Raji (cell line): Measurements from ENCODE around the gene ADORA1.

Experiments used
- POLR2A ChIP-seq: IDR thresholded peaks from 2 replicates; pipeline ENCODE4 v1.6.1; 2011; ENCODE audit warnings: low read depth, low read length, control low read depth; ENCODE audit not compliant: insufficient read depth

Gene ADORA1

DNA sequence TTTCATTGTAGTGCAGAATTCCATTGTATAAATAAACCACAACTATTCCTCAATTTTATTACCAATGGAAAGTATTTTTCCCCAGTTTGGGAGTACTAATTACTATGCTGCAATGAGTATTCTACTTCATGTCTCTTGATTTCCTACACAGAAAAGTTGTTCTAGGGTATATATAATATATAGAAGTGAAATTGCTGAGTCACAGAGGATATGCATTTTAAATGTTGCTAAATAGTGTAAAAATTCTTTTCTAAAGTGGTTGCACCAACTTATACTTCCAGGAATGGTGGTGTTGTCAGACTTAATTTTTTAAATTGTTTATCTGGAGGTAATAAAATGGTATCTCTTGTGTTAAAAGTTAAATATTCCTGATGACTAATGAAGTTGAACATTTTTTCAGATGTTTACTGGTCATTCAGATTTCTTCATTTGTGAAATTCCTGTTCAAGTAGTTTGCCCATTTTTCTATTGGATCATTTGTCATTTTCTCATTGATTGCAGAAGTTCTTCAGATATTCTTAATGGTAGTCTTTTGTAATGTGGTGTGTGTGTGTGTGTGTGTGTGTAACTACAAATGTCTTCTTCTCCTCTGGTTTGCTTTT, 22.6 kb upstream of the ADORA1 start:
- no peak for TF ChIP-seq POLR2A

DNA sequence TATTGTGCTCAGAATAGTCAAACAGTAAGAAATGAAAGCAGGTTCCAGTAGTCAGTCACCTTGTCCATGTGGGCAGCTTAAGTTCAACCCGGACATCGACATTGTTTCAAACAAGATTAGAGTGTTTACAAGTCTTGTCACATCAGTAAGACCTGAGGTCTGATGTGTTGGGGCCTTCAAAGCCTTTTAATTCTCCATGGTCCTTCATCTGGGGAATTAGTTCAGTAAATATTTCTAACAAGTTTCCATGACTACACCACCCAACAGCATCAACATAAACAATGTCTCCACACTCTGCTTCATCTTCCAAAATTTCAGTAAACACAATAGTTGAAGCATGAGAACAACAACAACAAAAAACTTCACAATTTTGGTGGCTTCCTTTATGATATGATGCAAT, 15.1 kb upstream of the ADORA1 start:
- TF ChIP-seq POLR2A: no peak

DNA sequence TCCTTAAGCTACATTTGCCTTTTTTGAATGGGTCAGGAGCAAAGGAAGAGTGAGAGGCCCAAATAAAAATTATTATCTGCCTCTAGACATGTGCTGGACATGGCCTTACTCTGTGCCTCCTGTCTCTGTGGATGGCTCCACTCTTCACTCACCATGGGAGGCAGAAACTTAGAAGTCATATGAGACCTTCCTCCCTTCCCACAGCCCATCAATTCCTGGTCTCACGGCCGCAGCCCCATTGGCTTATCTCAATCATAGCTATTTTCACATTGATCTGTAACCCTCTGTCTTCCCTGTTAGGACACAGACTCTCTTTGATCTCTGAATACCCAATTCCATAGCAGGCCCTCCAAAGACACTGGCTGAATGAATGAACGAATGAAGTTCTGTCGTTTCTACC, 14.2 kb upstream of the ADORA1 start:
- no peak for TF ChIP-seq POLR2A

DNA sequence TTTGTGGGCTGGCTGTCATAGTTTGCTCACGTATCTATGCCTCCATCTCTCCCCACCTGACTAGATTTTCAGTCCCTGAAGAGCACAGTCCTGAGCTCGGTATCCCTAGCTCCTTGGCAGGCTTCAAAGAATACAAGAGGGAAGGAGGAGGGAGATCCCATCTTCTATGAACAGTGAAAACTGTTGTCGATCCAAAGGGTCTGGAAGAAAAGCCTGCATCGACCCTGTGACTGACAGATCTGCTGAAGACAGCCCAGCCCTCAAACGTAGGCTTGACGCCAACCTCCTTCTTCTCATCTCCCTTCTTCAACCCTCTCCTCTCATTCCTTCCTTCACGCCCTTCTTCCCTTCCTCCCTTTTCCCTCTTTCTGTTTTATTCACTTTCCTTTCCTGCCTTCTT, 13.3 kb upstream of the ADORA1 start:
- no peak for TF ChIP-seq POLR2A

DNA sequence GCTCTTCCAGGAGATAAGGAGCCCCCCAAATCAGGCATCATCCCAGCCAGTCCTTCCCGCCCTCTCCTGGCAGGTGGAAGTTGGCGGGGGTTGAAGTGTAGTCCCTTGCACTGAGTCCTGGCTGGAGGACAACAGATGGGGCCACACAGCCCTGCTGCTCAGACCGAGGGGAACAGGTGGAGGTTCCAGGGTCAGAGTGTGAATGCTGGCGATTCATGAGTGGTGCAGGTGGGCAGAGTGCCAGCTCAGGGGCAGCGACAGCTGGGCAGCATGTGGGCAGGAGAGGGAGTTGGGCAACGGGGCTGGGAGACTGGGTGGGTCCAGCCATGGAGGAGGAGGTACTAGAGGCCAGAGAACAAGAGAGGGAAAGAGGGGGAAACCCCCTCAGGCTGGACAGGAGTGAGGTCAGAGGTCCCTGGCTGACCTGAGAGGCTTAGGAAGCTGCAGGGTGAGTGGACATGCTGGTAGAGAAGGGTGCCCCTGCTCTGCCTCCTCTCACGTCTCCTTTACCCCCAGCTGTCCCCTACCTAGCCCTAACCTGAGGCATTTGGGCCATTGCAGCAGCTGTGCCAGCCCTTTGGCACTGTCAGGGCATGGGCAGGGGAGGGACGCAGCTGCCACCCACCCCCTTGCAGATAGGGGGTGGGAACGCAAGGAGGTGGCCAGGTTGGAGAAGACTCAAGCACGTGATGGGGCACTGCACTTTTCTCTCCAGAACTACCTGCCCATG, 11.3 kb upstream of the ADORA1 start:
- TF ChIP-seq POLR2A: no peak

DNA sequence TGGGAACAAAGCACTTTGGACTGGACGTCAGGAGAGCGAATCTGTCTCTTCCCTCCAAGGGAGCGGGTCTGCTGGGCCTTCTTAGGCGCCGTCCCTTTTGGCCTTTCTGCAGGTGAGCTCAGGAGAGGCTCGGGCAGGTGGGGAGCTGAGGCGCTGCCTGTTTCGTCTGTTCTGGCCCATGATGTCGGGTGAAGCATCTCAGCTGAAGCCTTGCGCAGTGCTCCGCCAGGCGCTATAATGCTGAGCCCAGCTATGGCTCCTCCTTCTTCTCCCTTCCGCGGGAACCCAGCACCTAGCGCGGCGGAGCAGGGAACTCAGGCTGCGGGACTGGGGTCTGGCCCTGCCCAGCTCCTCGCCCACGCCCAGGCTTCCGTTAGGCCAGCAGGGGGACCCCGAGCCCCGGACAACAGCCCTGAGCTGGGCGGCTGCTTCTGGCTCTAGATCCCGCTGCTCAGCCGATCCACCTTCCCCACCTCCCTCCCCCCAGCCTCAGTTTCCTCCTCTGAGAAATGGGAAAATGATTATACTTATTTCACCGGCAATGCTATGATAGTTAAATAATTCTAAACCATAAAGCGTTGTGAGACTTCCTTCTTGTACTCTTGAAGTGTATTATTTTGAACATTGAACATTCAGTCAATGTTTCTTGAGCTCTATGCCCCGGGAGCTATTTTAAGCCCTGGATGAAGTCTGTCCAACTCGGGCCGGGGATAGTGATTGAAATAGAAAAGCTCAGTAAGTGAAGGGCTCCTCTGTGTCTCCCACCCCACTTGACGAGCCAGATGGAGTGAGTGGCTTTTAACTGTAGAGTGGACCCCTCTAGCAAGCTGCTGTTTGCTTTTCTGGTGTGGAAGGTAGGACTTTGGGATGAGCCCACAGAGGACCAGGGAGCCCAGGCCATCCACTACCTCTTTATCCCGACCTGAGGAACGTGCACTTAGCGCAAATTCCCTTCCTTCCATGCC, 9.6 kb upstream of the ADORA1 start:
- no peak for TF ChIP-seq POLR2A

DNA sequence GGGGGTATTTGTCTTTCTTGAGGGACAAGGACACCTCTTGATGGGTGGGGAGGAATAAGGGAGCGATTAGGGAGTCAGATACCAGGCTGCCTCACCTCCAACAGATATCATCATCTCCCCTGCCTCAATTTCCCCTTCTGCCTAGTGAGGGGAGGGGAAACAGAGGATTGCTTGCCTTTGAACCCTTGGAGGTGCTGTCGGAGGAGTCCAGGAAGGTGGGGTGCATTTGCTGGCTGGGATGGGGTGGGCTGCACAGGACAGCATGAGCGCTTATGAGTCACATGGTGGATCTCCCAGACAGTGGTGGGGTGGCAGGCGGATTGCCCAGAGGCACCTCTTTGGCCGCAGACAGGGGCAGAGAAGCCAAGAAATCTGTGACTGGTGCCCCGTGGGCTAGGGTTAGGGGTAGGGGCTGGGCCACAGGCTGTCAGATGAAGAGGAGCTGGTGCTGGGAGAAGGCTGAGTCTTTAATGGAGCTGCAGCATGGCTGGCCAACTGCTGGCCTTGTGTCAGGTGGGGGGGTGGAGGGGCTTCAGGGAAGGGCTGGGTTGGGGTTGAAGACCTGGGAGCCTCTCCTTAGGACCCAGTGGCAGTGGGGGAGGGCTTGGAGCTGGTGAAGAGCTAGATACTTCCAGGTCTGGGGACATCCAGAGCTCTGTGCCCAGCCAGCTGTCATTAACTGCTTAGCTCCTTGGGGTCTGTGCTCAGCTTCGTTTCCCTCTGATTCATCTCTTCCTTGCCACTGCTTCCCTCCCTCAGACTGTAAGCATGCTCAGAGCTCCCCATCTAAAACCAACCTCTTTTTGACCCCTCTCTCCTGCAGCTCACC, 7.0 kb upstream of the ADORA1 start:
- TF ChIP-seq POLR2A: no peak

DNA sequence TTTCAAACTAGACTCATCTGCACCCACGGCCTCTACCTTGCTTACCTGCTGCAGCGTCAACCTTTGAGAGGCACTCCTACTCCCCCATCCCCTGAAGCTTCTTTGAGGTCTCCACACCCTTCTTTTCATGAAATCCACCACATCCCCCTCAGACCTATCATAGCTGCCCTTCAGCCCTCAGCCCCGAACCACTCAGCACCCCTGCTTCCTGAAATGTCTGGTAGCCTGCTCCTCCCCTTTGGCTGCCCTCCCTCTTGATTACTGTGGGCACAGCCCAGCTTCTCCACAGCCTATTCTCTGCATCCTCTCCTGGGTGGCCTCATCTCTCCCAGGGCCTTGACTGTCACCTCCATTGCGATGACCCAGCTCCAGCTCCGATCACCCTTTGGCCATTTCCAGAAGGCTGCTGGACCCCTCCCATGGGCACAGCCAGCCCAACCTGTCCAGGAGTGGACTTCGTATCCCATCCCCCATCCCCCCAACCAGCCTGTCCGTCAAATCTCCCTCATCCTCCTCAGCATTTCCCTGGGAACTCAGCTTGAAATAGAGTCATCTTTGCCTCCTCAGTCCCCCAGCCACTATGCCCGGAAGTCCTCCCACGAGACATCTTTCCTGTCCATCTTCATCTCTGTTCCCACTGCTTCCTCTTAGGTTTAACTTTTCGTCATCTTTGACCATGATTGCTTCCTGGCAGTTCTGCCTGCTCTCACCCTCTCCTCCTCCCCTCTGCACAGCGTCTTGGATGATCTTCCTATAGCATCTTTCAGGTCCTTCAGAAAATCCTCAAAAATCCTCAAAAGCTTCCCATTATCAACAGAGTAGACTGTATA, 6.1 kb upstream of the ADORA1 start:
- no peak for TF ChIP-seq POLR2A

DNA sequence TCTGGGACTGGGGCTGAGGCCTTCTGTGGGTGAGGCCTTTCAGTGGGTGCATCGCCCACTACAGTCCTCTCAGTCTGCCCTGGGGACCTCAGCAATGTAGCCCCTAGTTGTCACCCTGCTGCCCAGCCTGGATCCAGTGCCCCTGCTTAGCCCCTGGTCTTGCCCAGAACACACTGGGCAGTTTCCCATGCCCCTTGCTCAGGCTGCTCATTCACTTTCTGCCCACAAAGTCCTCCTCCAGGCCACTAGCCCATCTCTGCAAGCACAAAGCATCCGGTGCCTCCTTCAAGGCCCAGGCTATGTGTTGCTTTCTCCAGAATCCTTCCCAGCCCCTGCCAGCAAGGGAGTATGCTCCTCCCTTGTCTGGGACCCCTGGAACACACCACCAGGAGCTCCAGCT, 5.4 kb upstream of the ADORA1 start:
- TF ChIP-seq POLR2A: no peak

DNA sequence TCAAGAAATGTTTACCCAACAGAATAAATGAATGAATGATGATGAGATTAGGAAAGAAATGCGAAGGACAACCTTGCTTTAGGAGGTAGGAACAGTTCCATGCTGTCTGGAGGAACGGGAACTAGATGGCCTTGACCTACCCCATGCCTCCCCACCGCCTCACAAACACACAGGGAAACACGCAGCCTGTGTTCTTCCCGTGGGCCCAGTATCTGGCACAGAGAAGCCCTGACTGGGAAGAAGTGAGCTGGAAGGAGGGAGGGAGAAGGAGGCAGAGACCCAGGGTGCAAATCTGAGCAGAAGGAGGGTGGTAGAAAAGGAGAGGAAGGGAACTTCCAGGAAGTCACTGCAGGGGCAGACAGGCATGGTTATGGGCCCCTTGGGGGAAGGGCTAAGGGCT, 3.5 kb upstream of the ADORA1 start:
- TF ChIP-seq POLR2A: no peak

DNA sequence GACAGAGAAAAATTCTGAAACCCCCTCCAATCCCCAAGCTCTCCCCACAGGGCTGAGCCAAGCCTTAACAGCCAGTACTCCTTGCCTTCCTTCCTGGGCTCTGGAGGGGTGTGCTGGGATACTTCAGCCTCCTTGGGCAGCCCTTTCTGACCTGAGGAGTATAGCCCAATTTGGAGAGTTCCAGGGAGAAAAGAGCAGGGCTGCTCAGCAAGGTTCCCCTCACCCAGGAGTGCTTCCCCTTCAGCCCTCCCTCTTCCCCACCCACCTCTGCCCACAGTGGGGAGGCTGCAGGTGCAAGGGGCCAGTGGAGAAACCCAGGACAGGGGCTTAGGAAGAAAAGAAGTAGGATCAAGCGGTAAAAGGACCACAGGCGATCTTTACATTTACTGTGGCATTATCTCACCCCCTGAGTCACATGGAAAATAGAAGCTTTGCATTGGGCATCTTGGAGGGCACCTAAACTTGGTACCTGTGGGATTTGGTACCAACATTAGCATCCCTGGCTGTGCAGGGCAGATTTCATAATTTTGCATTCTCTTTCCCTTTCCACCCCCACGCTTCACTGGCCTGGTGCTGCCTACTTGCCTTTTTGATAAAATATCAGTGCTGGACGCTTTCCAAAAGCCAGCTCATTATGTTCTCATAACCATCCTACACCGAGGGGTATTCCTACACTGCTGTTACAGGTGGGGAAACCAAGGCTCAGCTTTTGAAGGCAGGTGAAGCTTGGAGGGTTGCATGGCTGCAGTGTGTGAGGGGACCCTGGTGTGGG, 2.8 kb upstream of the ADORA1 start:
- no peak for TF ChIP-seq POLR2A

DNA sequence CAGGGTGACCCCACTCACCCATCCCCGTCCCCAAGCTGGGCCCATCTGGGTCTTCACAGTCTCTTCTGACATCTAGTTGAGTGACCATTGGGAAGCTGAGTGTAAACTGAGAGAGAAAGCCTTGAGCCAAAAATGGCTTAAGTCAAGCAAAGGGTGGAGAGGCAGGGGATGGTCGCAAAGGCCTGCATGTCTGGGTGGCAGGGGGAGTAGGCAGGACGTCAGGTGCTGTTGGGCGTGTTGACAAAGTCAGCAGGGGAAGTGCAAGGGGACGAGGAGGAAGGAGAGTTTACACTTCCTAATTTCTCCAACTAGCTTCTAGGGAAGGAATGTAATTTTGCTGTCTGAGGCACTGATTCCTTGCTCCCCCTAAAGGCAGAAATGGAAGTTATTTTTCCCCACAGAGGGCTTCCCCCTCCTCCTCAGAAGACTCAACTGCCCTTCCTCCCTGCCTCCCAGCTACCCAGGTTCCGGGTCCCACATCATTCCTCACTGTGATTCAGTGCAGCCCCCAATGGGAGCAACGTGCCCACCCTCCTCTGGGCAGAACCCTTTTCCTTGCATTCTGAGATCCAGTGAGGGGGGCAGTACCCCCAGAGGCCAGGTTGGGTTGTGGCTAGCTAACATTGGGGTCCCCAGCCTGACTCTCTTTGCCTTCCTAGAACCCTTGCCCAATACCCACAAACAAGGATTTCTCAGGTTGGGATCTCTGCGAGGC, 1.2 kb upstream of the ADORA1 start:
- no peak for TF ChIP-seq POLR2A

DNA sequence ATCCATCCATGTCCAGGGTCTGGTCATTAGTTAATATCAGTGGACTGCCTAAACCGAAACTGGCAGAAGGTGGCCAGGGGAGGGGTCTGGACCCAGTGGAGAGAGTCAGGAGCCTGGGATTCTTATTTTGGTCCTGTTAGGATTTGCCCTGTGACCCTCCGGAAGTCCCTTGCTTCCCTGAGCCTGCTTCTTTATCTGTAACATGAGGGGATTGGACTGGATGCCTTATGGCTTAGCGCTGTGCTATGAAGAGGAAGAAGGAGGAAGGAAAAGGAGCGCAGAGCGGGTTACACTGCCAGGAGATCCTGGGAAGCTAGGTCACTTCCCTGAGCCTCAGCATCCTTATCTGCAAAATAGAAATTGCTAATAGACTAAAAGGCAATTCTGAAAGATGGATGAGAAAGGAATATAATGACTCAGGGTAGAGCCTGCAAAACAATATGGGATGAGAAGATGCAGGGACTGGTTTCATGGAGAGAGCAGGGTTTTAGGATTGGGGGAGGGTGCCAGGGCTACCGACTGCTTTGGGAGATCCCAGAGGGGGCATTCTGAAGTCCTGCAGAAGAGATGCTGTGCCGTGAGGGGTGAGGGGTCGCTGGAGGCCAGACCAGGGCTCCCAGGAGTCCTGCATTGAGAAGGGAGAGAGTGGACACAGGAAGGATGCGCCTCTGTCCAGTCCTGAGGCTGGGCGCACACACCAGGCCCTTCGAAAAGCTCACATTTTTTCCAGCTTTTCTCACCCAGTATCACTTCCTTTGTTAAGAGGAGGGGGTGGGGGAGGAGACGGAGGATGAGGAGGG, 460 bp upstream of the ADORA1 start:
- TF ChIP-seq POLR2A: no peak

DNA sequence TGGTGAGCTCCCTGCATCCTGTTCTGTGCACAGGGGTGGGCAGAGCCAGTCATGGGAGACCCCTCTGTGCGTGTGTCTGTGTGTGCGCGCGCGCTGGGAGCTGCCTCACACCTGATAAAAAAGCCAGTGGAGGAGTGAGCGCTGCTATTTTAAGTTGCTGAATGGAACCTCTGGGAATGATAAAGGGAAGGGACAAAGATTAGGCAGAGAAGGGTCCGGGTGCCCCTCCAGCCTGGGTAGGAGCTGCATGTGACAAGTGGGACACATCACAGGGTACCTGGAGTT, 847 bp downstream of the ADORA1 start:
- TF ChIP-seq POLR2A: no peak
